Measurements from ENCODE around the gene KCTD2.

Gene KCTD2

DNA sequence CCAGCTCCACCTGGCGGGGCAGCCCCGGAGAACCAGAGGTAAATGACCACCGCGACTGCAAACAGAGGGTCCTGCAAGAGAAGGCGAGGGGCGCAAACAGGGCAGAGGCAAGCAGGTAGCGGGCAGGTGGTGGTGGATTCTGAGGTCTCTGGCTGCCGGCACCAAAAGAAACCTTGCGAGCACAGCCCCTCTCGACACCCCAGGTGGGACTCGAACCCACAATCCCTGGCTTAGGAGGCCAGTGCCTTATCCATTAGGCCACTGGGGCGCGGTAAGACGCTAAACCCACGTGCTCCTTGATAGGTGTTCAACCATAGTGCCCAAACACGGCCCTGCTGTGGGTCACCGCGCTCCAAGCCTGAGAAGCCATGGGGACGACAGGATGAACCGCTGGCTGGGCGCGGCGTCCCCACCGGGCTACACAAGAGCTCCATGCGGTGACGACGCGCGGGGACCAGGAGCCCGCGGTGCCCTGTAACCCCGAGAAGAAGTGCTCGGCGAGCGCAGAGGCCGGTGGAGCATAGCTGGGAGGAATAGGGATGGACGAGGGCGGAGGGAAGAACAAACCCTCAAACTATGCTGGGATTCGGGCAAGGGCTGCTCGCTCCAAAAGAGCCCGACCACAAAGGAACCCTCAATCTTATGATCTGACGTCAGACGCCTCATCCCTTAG, 12.7 kb upstream of the KCTD2 start:
- TF ChIP-seq GATA2 (IDR thresholded peaks at IDR 0.05; ENCODE audit: low read depth, low read length) = no peak
- TF ChIP-seq GATA3 (IDR thresholded peaks at IDR 0.05; ENCODE audit: low read depth, low read length) = no peak

DNA sequence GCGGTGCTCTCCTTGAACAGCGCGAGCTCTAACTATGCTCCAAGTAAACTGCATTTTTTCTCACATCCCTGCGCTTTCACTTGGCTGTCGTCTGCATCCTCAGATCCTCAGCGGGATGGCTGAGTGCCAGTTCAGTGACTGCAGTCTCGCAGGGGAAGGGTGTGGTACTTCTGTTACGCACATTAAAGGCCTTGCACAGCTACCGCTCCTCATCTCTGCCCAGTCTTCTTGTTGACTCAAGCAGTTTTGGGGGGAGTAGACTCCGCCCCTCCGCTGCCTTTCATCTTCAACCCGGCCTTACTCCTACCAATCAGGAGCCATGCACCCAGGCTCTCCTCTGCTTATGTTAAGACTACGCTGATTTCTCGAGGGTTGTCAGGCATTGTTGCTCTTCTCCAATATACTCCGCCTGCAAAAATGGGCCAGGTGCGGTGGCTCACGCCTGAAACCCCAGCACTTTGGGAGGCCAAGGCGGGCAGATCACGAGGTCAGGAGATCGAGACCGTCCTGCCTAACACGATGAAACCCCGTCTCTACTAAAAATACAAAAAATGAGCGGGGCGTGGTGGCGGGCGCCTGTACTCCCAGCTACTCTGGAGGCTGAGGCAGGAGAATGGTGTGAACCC, 10.3 kb upstream of the KCTD2 start:
- TF ChIP-seq GATA2 (IDR thresholded peaks at IDR 0.05; ENCODE audit: low read depth, low read length) (no peak), GATA3 (IDR thresholded peaks at IDR 0.05; ENCODE audit: low read depth, low read length) (no peak)

DNA sequence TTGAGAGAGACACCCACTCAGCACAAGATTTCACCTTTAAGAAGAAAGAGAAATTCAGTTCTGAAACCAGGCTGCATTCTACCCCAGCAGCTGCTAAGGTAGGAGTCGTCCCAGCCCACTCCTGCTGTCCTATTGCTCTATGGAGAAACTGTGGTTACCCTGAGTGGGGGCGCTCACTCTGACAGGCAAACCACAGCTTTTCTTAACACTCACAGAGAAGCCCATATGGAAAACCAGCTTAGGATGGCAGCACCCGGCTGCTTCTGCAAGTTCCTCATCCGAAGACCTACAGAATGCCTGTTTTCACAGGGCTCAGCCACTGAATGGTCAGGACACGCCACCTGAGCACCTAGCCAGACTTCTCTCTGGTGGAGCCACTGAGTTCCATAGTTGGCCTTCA, 7.8 kb upstream of the KCTD2 start:
- TF ChIP-seq GATA2 (IDR thresholded peaks at IDR 0.05; ENCODE audit: low read depth, low read length) = no peak
- no peak for TF ChIP-seq GATA3 (IDR thresholded peaks at IDR 0.05; ENCODE audit: low read depth, low read length)

DNA sequence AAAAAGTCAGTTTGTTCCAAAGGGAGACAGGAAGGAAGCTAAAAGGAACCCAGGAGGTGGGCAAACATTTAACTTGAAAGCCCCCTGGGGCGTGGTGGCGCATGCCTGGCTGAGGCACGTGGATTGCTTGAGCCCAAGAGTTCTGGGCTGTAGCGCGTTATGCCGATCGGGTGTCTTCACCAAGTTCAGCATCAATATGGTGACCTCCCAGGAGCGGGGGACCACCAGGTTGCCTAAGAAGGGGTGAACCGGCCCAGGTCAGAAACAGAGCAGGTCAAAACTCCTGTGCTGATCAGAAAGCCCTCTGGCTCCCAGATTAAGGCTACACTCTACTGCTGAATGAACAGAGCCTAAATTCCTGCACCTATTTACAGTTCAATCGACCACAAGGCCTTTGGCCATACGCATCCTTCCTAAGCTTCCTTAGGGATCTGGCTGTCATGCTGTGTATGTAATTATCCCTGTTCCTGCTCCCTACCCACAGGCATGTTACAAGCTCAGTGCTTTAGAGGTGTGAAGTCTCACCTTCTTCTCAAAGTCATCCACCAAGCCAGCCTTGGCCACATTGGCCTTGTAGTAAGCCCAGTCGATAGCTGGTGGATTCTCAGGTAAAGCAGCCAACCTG, 5.3 kb upstream of the KCTD2 start:
- TF ChIP-seq GATA3 (IDR thresholded peaks at IDR 0.05; ENCODE audit: low read depth, low read length) = no peak
- TF ChIP-seq GATA2 (IDR thresholded peaks at IDR 0.05; ENCODE audit: low read depth, low read length) = no peak

DNA sequence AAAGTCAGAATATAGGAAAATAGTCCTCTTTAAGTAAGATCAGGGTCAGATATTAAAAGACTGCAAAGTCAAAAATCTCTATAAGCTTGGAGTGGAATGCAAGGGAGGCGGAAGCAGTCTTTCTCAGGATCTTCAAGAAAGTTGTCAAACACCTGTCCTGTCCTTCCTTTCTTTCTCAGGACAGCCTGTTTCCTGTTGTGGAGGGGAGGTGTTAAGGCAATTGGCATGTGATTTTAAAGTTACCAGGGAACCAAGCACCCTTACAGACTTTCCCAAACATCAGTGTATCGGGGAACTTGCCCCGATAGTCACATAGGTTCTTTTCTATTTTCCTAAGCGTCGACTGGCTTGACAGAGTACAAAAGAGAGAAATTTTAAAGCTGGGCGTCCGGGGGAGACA, 2.3 kb upstream of the KCTD2 start:
- TF ChIP-seq GATA3 (IDR thresholded peaks at IDR 0.05; ENCODE audit: low read depth, low read length) = no peak
- no peak for TF ChIP-seq GATA2 (IDR thresholded peaks at IDR 0.05; ENCODE audit: low read depth, low read length)

DNA sequence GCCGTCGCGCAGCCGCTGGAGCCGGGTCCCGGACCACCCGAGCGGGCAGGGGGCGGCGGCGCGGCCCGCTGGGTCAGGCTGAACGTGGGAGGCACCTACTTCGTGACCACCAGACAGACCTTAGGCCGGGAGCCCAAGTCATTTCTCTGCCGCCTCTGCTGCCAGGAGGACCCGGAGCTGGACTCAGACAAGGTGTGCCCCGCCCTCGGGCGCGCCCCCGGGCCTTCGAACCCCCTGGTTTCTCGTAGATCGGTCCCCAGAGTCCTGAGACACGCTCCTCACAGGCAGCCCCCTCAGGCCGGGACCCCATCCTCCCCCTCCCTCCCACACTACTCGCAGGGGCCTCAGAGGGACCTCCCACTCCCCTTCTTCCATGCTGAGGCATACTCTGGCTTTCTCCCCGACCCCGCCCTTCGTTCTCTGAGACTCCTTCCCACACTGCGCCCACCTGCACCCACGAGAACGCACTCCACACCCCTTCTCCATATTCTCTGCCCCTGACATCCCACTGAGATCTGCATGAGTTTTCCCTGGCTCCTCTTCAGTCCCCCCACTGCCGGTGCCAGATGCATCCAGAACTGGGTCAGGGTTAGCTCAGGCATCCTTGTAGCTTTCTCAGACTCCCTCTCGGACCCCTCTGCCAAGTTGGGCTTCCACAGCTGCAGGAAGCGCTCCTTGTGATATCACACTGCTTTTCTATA, 523 bp downstream of the KCTD2 start:
- TF ChIP-seq GATA2 (IDR thresholded peaks at IDR 0.05; ENCODE audit: low read depth, low read length) (no peak), GATA3 (IDR thresholded peaks at IDR 0.05; ENCODE audit: low read depth, low read length) (no peak)

DNA sequence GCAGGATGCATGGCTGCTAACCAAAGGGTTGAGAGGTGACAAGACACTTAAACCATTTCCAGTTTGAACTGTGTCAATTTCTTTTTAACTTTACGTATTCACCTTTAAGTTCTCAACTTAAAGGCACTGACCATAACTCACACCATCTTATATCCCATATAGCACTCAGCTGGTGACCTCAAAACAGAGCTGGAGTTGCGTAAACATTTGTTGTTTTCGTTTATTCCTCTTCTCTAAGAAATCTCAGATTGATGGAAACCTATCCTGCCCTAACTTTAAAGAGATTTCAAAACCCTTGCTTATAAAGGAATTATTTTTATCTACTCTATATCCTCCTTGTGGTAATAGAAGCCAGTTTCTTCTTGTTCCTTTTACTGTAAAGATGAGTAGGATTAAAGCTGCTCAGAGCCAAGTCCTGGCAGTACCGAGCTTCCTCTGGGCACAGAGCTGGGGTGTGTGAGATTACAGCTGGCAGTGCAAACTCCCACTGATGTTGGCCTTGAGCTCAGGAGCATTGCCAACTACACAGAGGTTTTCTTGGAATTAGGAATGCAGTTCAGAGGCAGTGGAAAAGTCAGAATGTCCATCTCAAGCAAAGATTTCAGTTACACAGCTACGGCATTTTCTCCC, 1.3 kb downstream of the KCTD2 start:
- TF ChIP-seq GATA3 (IDR thresholded peaks at IDR 0.05; ENCODE audit: low read depth, low read length) (no peak), GATA2 (IDR thresholded peaks at IDR 0.05; ENCODE audit: low read depth, low read length) (no peak)

DNA sequence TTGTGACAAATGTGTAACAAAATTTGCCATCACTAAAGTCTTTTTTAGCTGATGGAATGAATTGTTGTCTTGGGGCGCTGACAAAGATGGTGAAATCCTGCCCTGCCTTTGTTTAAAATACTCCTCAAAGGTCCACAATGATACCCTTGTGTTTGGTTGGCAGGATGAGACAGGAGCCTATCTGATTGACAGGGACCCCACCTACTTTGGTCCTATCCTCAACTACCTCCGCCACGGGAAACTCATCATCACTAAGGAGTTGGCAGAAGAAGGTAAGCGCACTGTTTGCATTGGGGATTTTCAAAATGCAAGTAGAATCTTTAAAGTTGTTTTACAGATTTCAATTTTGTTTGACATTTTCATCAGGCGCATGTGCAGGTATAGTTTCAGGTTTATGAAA, 2.0 kb downstream of the KCTD2 start:
- TF ChIP-seq GATA2 (IDR thresholded peaks at IDR 0.05; ENCODE audit: low read depth, low read length) (no peak), GATA3 (IDR thresholded peaks at IDR 0.05; ENCODE audit: low read depth, low read length) (no peak)

DNA sequence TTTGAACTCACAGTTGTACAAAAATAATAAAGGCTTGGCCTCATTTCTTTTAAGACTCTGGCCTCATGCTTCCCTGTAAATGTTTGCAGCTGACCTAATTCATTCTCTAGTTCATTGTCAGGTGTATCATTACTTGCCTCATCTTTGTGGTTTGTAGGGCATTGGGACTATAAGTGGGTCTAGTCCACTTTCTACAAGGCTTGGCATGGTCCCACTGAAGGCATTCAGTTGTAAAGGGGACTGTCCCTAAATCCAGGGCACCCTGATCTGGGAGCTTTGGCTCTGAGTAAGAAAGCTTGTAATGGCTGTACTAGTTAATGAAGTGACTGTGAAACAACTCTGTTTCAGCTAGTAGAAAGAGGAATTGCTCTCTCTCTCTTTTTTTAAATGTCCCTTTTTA, 2.7 kb downstream of the KCTD2 start:
- TF ChIP-seq GATA3 (IDR thresholded peaks at IDR 0.05; ENCODE audit: low read depth, low read length) (no peak), GATA2 (IDR thresholded peaks at IDR 0.05; ENCODE audit: low read depth, low read length) (no peak)

DNA sequence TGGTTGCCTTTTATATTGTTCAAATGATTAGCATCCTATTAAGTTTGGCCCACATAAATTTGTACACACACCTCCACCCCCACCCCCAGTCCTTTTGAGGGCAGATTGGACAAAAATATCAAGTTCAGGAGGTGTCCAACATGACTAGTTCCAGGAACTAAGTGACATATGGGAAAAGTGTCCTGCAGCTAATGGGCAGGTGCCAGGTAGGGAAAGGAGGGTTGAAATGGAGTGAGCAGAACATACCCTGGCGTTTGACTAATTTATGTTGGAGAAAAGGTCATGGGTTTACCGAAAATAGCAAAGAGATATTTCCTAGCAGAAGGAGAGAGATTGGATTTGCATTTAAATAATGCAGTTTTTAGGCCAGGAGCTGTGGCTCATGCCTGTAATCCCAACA, 4.9 kb downstream of the KCTD2 start:
- TF ChIP-seq GATA2 (IDR thresholded peaks at IDR 0.05; ENCODE audit: low read depth, low read length) (no peak), GATA3 (IDR thresholded peaks at IDR 0.05; ENCODE audit: low read depth, low read length) (no peak)

DNA sequence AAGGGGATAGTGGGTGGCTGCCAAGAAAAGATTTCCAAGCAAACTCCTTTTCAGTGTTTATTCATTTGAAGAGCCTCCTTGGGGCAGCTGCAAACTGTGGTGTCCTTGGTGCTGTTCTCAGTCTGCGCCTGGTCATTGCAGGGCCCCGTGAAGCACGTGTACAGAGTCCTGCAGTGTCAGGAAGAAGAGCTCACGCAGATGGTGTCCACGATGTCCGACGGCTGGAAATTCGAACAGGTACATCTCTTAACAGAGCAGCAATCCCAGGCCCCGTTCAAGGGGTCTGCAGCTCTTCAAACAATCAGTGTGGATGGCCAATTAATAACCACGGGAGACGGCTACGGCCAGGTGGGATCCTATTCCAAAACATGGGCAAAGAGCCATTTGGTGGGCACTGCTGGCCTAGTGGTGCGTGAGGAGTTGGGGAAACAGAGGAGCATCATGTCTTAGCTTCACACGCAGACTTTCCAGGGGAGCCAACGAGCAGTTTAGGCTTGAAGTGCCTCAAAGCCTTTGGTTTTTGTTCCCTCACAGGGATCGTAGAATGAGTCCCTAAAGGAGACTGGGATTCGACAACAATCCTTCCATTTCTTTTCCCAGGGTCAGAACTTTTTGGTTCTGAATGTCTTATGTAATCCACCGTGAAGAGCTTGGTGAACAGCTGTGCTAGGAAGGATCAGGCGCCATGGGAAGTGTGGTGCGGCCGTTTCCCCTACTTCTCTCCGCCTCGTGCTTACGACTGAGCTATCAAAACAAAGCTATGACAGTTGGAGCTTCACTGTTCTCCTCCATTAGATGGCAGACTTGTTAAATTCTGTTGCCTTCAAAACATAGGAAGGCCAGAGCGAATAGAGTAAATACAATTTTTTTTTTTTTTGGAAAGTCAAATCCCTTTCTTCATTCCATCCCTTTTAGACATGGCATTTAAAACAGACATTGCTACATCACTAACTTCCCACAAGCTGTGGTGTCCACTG, 12.6 kb downstream of the KCTD2 start:
- no peak for TF ChIP-seq GATA3 (IDR thresholded peaks at IDR 0.05; ENCODE audit: low read depth, low read length)
- no peak for TF ChIP-seq GATA2 (IDR thresholded peaks at IDR 0.05; ENCODE audit: low read depth, low read length)

DNA sequence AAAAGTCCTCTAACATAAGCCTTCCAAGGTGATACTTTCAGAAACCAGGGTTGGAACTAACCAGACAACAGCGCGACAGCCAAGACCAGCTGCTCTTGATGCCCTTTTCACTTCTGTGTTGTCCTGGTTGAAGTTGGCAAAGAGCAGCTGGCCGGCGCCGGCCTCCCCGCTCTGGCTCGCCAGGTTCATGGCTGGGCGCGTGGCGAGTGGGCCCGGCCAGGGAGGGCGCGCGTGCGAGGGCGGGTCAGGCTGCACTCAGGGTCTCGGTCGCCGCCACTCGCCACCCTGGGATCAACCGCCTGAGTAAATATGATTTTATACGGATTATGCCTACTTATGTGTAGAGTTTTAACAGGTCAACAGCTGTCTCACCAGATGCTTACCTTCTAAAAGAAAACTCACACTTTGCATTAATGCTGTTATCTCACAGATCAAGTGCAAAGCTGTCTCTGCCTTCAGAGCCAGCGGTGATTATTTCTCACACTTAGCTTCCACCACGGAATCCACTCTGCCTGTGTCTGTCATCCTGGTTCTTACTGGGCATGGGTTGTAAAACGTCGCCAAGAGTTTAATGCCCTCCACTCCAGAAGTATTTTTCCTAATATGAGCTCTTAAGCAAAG, 13.5 kb downstream of the KCTD2 start:
- TF ChIP-seq GATA2 (IDR thresholded peaks at IDR 0.05; ENCODE audit: low read depth, low read length) (no peak), GATA3 (IDR thresholded peaks at IDR 0.05; ENCODE audit: low read depth, low read length) (no peak)

DNA sequence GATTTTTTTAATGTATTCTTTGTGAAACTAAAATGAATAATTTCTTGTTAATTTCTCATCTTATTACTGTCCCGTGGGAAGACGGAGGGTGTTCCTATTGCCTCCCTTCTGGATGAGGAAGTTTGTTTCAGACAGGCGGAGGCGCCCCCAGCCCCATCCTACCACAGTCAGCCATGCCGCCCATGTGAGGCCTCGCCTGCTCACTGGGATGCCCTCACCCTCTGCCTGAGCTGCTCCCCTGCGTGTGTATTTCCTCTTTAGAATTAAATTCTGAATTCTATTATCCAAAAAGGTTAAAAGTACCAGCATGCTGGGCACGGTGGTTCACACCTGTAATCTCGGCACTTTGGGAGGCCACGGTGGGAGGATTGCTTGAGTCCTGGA, 14.0 kb downstream of the KCTD2 start:
- TF ChIP-seq GATA3 (IDR thresholded peaks at IDR 0.05; ENCODE audit: low read depth, low read length) (no peak), GATA2 (IDR thresholded peaks at IDR 0.05; ENCODE audit: low read depth, low read length) (no peak)

Data from SH-SY5Y (cell line).